GM23338 (cell line): Measurements from ENCODE around the gene WNT2B. TPM values are rescaled to one million over a fixed set of nuclear protein-coding genes. Genes with fewer than 3 reads are reported as not detected.

ENCODE experiments used
- ATAC-seq: fragments of 200-7000 bp; cut with Tn5 transposase; 3 replicates; pipeline ENCODE4 v1.9.1; 2020
- DNase-seq: peaks from one replicate; pipeline ENCODE4 v3.0.0-alpha.2; 2015; ENCODE audit warnings: low spot score
- H2AFZ ChIP-seq: fragments of 200-600 bp; sonication (generic); 2 replicates; pipeline ENCODE4 v1.8.0; 2016; ENCODE audit warnings: antibody characterized with exemption, mild to moderate bottlenecking, moderate library complexity
- H3F3A ChIP-seq: fragments of 200-600 bp; sonication (generic); replicated peaks from 2 replicates; pipeline ENCODE4 v1.8.0; 2017; ENCODE audit warnings: antibody characterized with exemption, mixed run types, low read depth
- H3K27ac ChIP-seq: fragments of 200-600 bp; sonication (generic); 2 replicates; pipeline ENCODE4 v1.6.1; 2016; ENCODE audit warnings: low read depth
- H3K27me3 ChIP-seq: fragments of 200-600 bp; sonication (generic); 2 replicates; pipeline ENCODE4 v1.8.0; 2016; ENCODE audit warnings: mild to moderate bottlenecking, mixed run types, moderate library complexity; ENCODE audit not compliant: insufficient read depth
- H3K36me3 ChIP-seq: fragments of 200-600 bp; sonication (generic); 2 replicates; pipeline ENCODE4 v1.8.0; 2016; ENCODE audit warnings: mild to moderate bottlenecking; ENCODE audit not compliant: insufficient read depth
- H3K4me1 ChIP-seq: fragments of 200-600 bp; sonication (generic); 2 replicates; pipeline ENCODE4 v1.8.0; 2016; ENCODE audit warnings: mild to moderate bottlenecking, moderate library complexity; ENCODE audit not compliant: insufficient read depth
- H3K4me2 ChIP-seq: fragments of 200-600 bp; sonication (generic); 2 replicates; pipeline ENCODE4 v1.7.1; 2017; ENCODE audit warnings: mixed run types
- H3K4me3 ChIP-seq: fragments of 200-600 bp; sonication (generic); 2 replicates; pipeline ENCODE4 v1.6.1; 2016; ENCODE audit warnings: mixed run types
- H3K79me2 ChIP-seq: fragments of 200-600 bp; sonication (generic); replicated peaks from 2 replicates; pipeline ENCODE4 v1.8.0; 2017; ENCODE audit warnings: mild to moderate bottlenecking; ENCODE audit not compliant: insufficient read depth
- H3K9me2 ChIP-seq: fragments of 200-600 bp; sonication (generic); 2 replicates; pipeline ENCODE4 v1.8.0; 2017; ENCODE audit not compliant: insufficient read depth
- H4K20me1 ChIP-seq: fragments of 200-600 bp; sonication (generic); replicated peaks from 2 replicates; pipeline ENCODE4 v1.8.0; 2017; ENCODE audit warnings: mild to moderate bottlenecking; ENCODE audit not compliant: insufficient read depth
- H3K27ac Mint-ChIP-seq: 2 replicates; pipeline ENCODE4 v1.8.0; 2020; ENCODE audit warnings: inconsistent platforms, mild to moderate bottlenecking, moderate library complexity, mixed read lengths
- H3K27me3 Mint-ChIP-seq: 3 replicates; pipeline ENCODE4 v1.8.0; 2022; ENCODE audit warnings: low read depth, mild to moderate bottlenecking, moderate library complexity, mixed read lengths, inconsistent platforms; ENCODE audit not compliant: insufficient read depth, poor library complexity
- H3K36me3 Mint-ChIP-seq: 3 replicates; pipeline ENCODE4 v1.8.0; 2021; ENCODE audit warnings: low read depth, mild to moderate bottlenecking, inconsistent platforms, moderate library complexity, mixed read lengths
- H3K4me1 Mint-ChIP-seq: 3 replicates; pipeline ENCODE4 v1.8.0; 2020; ENCODE audit warnings: mild to moderate bottlenecking, inconsistent platforms, mixed read lengths
- H3K4me3 Mint-ChIP-seq: 3 replicates; pipeline ENCODE4 v1.8.0; 2021; ENCODE audit warnings: moderate library complexity, mild to moderate bottlenecking, inconsistent platforms, mixed read lengths
- H3K9me3 Mint-ChIP-seq: 3 replicates; pipeline ENCODE4 v1.8.0; 2020; ENCODE audit warnings: moderate library complexity, mild to moderate bottlenecking, inconsistent platforms, mixed read lengths
- CREB1 ChIP-seq: fragments of 250-450 bp; sonication (Bioruptor Pico); IDR thresholded peaks from 2 replicates; pipeline ENCODE4 v1.5.0; 2020; ENCODE audit warnings: low read depth, mild to moderate bottlenecking, moderate library complexity
- EZH2 ChIP-seq: fragments of 200-600 bp; sonication (generic); IDR thresholded peaks from one replicate; pipeline ENCODE4 v1.8.0; 2017; ENCODE audit warnings: antibody characterized with exemption, mild to moderate bottlenecking, low read depth; ENCODE audit not compliant: unreplicated experiment
- EZH2phosphoT487 ChIP-seq: fragments of 200-600 bp; sonication (generic); IDR thresholded peaks from one replicate; pipeline ENCODE4 v1.8.1; 2018; ENCODE audit warnings: antibody characterized with exemption; ENCODE audit not compliant: unreplicated experiment
- JUNB ChIP-seq: IDR thresholded peaks from one replicate; pipeline ENCODE4 v1.6.1; 2016; ENCODE audit warnings: antibody characterized with exemption; ENCODE audit not compliant: unreplicated experiment
- NANOG ChIP-seq: IDR thresholded peaks from 2 replicates; pipeline ENCODE4 v1.6.1; 2016; ENCODE audit warnings: antibody characterized with exemption, borderline replicate concordance
- POLR2AphosphoS5 ChIP-seq: IDR thresholded peaks from 2 replicates; pipeline ENCODE4 v1.6.1; 2016; ENCODE audit warnings: antibody characterized with exemption, low read depth
- REST ChIP-seq: IDR thresholded peaks from one replicate; pipeline ENCODE4 v1.6.1; 2018; ENCODE audit warnings: antibody characterized with exemption; ENCODE audit not compliant: unreplicated experiment
- STAT1 ChIP-seq: IDR thresholded peaks from one replicate; pipeline ENCODE4 v1.6.1; 2016; ENCODE audit warnings: antibody characterized with exemption; ENCODE audit not compliant: unreplicated experiment
- ZNF114 ChIP-seq: fragments of 250-450 bp; sonication (Bioruptor Pico); IDR thresholded peaks from 2 replicates; pipeline ENCODE4 v1.5.0; 2020; ENCODE audit warnings: mild to moderate bottlenecking, moderate library complexity
- ZNF331 ChIP-seq: fragments of 250-450 bp; sonication (Bioruptor Pico); IDR thresholded peaks from 2 replicates; pipeline ENCODE4 v1.5.0; 2020; ENCODE audit warnings: low read depth, mild to moderate bottlenecking, moderate library complexity
- ZNF462 ChIP-seq: fragments of 250-450 bp; sonication (Bioruptor Pico); IDR thresholded peaks from 2 replicates; pipeline ENCODE4 v1.5.0; 2020; ENCODE audit warnings: mild to moderate bottlenecking, moderate library complexity
- polyA plus RNA-seq: library from polyadenylated mRNA; unstranded; fragments of >200 nt; fragmentation: Nextera tagmentation; extraction: Ambion mirVana; gene quantifications from 2 replicates; pipeline ENCODE4 v1.2.1, GENCODE V29; 2016
- total RNA-seq: library from RNA; depleted of rRNA; stranded (reverse); fragments of >200 nt; shearing (Covaris generic); gene quantifications from 2 replicates; pipeline ENCODE4 v1.2.3, GENCODE V29; 2014
- TF ChIP-seq, protein P1 (sequence below), 2 experiments: fragments of 200-600 bp in 1 of 2; sonication (generic) in 1 of 2; conservative IDR thresholded peaks; 2 replicates each; pipeline versions ENCODE4 v1.5.1 to v1.6.1; 2016 to 2017; ENCODE audit warnings: antibody characterized with exemption in 2 of 2, low read depth in 2 of 2, mild to moderate bottlenecking in 2 of 2, moderate library complexity in 1 of 2
- TF ChIP-seq, protein P2 (sequence below): IDR thresholded peaks from 2 replicates; pipeline ENCODE4 v1.6.1; 2016; ENCODE audit warnings: antibody characterized with exemption

WNT2B gene
- total and polyA plus RNA-seq, 2 experiments from 2014 or later = 0.50 to 0.90 TPM

- no peak for ATAC-seq
- Histone ChIP-seq H3K4me2 (no peak overlapping the region), H3K79me2 (no peaks in the 10 kb centered on the region), H2AFZ (no peak overlapping the region), H3K4me3 (no peak overlapping the region), H3K9me2 (no peaks in the 10 kb centered on the region), H3F3A (no peaks in the 10 kb centered on the region), H3K4me1 (no peaks in the 10 kb centered on the region), H3K27me3 (no peaks in the 10 kb centered on the region), H3K36me3 (no peaks in the 10 kb centered on the region), H3K27ac (no peak overlapping the region), H4K20me1 (0 out of 2 replicates have a peak, but pooled peaks cover 5% of the 10 kb centered on the region)
- Mint-ChIP-seq H3K36me3 (peaks cover 31% of the 10 kb centered on the region), H3K27me3 (no peaks in the 10 kb centered on the region), H3K4me3 (no peak overlapping the region), H3K4me1 (no peaks in the 10 kb centered on the region), H3K9me3 (no peaks in the 10 kb centered on the region), H3K27ac (no peak overlapping the region)
- TF ChIP-seq EZH2 (no peak), ZNF462 (CRISPR knock-in tag) (no peak), REST (no peak), ZNF331 (CRISPR knock-in tag) (no peak), JUNB (no peak), CREB1 (CRISPR knock-in tag) (no peak), ZNF114 (CRISPR knock-in tag) (no peak), POLR2AphosphoS5 (no peak), NANOG (no peak), STAT1 (no peak), EZH2phosphoT487 (no peak)
- TF ChIP-seq, protein P1, sequence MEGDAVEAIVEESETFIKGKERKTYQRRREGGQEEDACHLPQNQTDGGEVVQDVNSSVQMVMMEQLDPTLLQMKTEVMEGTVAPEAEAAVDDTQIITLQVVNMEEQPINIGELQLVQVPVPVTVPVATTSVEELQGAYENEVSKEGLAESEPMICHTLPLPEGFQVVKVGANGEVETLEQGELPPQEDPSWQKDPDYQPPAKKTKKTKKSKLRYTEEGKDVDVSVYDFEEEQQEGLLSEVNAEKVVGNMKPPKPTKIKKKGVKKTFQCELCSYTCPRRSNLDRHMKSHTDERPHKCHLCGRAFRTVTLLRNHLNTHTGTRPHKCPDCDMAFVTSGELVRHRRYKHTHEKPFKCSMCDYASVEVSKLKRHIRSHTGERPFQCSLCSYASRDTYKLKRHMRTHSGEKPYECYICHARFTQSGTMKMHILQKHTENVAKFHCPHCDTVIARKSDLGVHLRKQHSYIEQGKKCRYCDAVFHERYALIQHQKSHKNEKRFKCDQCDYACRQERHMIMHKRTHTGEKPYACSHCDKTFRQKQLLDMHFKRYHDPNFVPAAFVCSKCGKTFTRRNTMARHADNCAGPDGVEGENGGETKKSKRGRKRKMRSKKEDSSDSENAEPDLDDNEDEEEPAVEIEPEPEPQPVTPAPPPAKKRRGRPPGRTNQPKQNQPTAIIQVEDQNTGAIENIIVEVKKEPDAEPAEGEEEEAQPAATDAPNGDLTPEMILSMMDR (conservative IDR thresholded peaks at IDR 0.05; ENCODE audit: low read depth in 2 of 2) = no peak
- TF ChIP-seq, protein P2, sequence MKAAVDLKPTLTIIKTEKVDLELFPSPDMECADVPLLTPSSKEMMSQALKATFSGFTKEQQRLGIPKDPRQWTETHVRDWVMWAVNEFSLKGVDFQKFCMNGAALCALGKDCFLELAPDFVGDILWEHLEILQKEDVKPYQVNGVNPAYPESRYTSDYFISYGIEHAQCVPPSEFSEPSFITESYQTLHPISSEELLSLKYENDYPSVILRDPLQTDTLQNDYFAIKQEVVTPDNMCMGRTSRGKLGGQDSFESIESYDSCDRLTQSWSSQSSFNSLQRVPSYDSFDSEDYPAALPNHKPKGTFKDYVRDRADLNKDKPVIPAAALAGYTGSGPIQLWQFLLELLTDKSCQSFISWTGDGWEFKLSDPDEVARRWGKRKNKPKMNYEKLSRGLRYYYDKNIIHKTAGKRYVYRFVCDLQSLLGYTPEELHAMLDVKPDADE = no peak
- DNase-seq = no peak
Measured at GRCh38 chr1:112576240-112576639, 67.5 kb downstream of the WNT2B start.
